IPS DF 4.7 (cell line): ENCODE results near the gene ANAPC2.

Source experiments
- DNase-seq: peaks from one replicate; pipeline ENCODE4 v3.0.0-alpha.2; 2013; ENCODE audit warnings: low spot score; ENCODE audit errors: extremely low read depth

The ANAPC2 gene

GRCh38 chr9:137227054-137227852 lies 38.9 kb upstream of the ANAPC2 start, which contains the start of gene RNF224:
Gene RNF224 (plus strand): TSS chr9:137227502. CDS start chr9:137228336, 834 bp downstream.
- no peak for DNase-seq

DNA sequence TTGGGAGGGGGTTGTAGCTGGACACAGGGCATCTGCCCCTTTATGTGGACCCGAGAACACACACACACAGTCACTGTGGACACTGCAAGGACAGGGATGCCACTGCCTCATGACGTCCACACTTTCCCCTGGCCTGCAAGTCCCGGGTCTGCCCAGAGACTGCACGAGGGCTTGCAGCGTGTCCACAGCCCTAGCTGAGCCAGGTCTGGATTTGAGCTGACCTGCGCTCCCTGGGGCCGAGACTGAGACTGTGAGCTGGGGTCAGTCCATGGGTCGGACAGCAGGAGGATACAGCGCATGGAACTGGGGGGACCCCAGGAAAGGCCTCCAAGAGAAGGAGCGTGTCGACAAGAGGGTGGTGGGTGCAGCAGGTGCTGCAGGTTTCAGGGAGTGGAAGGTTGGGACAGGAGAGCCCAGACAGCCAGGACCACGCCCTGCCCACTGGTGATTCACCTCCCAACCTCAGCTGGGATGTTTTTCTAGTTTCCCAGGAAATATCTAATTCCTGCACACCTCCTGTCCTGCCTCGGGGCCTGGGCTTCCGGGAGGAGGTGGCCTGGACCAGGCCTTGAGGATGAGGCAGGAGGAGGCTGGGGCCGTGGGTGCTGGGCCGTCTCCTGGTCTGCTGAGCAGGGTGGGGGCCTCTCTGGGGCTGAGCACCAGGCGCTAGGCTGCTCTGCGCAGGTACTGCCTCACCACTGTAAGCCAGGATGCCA lies 38.1 kb upstream of the ANAPC2 start:
- DNase-seq: no peak

- DNase-seq: no peak
Measured at GRCh38 chr9:137225699-137226331, 37.5 kb upstream of the ANAPC2 start.

GRCh38 chr9:137224830-137225694 lies 36.7 kb upstream of the ANAPC2 start, which contains the start of gene CYSRT1:
Gene CYSRT1 (plus strand): TSS chr9:137225174. CDS start chr9:137225622, 448 bp downstream.
- DNase-seq: no peak

GRCh38 chr9:137223078-137223970 lies 35.0 kb upstream of the ANAPC2 start:
- no peak for DNase-seq

DNA sequence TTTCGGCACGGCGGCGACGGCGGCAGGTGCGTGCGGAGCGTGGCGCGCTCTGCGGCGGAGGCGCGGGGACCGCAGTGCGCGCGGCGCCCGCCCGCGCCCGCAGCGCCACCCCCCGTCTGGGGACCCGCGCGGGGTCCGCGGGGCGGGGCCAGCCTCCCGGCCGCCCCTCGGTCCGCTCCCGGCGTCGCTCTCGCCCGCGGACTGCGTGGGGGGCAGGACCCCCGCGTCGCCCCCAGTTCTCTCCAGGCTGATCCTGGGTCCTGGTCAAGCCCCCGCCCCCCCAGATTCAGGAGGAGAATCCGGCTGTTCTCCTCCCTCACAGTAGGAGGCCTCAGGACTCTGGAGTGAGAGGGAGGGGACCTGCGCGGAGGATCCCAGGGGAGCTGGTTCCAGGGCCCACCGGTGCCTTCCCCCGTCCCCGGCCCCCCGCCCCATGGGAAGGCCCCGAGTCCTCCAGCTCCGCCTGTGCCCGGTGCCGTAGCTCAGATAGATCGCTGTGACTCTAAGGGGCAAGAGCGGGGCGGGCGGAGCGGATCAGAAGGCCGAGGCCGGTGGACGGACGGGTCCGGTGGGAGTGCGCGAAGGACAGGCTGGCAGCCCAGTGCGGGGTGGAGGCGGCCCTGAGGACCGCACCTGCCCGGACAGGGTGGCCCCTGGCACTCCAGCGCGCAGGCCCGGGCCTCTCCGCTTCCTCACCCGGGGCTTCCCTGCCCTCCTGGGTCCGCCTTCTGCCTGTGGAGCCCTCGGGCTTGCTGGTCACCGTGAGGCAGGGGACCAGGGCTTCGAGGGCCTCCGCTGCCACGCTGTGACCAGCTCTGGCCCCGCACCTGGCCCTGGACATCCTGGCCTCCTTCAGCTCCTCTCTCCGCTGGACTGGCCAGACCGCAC lies 34.1 kb upstream of the ANAPC2 start, which contains the start of gene RNF208:
TSS of gene RNF208 (minus strand) at position 51 of the 888 bp plus-strand sequence. CDS start 1,028 bp downstream, outside the sequence.
- no peak for DNase-seq

- no peak for DNase-seq
Measured at GRCh38 chr9:137221506-137222111, 33.2 kb upstream of the ANAPC2 start.

DNA sequence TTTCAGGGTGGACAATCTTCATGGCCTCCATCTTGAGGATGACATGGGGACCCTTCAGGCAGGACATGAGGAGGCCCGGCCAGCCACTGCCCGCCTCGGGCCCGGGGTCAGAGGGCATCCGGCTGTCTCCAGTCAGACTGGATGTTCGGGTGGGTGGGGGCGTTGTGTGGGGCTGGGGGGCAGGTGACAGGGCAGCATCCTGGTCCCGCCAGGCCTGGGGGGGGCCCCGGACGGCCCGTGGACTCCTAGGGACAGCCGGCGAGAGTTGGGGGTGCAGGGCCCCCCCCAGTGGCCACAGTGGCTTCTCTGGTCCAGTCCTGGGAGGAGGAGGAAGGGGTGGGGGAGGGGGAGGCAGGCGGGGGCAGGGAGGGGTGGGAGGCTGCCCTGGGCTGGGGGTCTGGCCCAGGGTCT lies 32.7 kb upstream of the ANAPC2 start:
- no peak for DNase-seq

- no peak for DNase-seq
Measured at GRCh38 chr9:137220317-137221094, 32.1 kb upstream of the ANAPC2 start.

GRCh38 chr9:137219757-137220316 lies 31.5 kb upstream of the ANAPC2 start:
- no peak for DNase-seq

- DNase-seq: no peak
Measured at GRCh38 chr9:137218754-137219271, 30.5 kb upstream of the ANAPC2 start.

DNA sequence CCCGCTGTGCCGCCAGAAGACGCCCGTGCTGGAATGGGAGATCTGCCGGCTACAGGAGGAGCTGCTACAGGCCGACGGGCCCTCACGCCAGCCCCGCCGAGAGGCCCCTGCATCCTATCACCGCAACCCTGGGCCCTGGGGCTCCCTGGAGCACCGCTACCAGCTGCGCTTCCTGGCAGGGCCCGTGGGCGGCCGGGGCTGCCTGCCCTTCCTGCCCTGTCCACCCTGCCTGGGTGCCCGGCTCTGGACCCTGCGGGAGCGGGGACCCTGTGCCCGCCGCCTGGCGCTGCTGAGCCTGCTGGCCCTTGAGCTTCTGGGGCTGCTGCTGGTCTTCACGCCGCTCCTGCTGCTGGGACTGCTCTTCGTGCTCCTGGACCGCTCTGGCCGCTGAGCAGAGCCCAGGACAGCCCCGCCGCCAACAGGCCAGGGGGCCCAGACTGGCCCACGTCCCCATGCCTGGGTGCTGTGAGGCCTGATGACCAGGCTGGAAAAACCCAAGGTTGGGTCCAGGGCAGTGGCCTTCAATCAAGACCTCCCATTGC lies 29.9 kb upstream of the ANAPC2 start:
- DNase-seq: no peak

- DNase-seq: no peak
Measured at GRCh38 chr9:137217276-137218211, 29.2 kb upstream of the ANAPC2 start.

DNA sequence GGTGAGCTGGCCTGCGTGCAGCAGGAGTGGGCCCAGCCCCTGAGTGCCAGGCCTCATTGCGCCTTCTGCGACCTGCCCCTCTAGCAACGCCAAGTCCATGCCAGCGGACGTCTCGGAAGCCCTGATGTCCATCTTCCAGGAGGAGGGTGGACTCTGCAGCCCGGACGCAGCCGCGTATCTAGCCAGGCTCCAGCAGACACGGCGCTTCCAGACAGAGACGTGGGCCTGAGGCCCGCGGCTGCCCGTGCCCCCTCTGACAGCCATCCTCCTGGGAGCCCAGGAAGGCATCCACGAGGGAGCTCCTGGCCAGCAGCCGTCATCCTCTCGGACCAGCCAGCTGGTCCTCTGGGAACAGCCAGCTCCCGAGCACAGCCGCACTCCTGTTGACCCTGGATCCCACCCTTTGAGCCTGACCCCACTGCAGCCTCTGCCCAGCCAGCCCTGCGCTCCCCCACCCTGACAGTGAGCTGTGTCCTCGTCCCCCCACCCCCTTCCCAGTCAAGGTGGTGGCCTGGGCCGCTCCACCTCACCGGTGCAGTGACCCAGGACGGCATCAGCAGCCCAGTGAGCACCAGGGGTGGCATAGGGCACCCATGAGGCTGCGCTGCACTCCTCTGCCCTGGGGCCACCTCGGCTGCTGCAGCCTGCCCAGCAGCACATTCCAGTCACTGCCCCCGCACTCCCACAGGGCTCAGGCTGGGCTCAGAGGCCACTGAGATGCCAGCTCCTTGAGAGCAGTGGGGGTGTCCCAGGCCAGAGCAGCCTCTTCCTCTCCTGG lies 28.0 kb upstream of the ANAPC2 start:
- DNase-seq: no peak
